ENCODE data around the gene PEX16. TPM values are rescaled to one million over a fixed set of nuclear protein-coding genes. Genes with fewer than 3 reads are reported as not detected.

PEX16 gene
- total RNA-seq, 4 donors from 2014 or later: 20.0 to 26.7 (median 21.3) TPM

DNA sequence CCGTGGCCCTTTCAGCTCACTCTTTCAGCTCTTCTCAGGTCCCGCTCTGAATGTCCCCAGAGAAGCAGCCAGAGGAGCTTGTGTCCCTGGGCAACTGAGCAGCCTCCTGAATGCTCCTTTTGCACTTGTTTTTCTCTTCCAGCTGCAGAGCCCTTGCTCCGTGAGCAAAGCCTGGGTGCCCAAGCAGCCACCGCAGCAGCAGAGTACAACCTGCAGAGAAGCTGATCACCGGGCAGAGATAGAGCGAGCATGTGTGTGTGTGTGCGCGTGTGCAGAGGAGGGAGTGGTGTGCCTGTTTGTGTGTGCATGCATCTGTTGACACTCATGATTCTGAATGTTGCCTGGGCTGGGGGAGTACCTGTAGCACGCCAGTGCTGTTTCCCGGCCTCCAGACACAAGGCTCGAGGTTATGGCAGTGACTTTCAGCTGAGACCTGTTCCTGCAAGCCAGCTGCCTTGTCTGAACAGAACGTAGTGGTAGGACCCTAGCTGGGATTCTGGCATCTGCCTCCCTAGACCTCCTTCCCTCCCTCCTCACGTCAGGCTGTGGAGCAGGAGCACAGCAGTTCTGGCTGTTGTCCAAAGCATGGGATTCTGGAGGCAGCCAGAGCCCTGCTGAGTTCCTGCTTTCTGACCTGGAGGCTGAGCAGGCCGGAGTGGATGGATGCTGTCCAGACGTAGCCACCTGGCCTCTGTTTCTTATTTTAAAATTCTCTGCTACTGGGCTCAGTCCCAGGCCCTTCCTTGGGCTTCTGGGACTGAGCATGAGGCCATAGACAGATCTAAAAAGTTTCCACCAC is 36.7 kb downstream of the PEX16 start:
- H3K36me3 ChIP-seq: peaks cover 0 to 73% of the 10 kb centered on the region in 2 donors
- WGBS, 2 donors (ENCODE audit: low coverage in 1 of 2): 50% methylated on average over 4 of the region's 15 CpGs; no CpG with 5 or more reads in 1 of the 2 donors
- ATAC-seq: no peak
- no peaks in the 10 kb centered on the region for H3K27me3 ChIP-seq
- H3K27ac ChIP-seq: no peak overlapping the region
- TF ChIP-seq EP300 (IDR thresholded peaks at IDR 0.05) (no peak), POLR2AphosphoS5 (IDR thresholded peaks at IDR 0.05) (no peak), POLR2A (IDR thresholded peaks at IDR 0.05) (no peak)
- TF ChIP-seq, protein P1, sequence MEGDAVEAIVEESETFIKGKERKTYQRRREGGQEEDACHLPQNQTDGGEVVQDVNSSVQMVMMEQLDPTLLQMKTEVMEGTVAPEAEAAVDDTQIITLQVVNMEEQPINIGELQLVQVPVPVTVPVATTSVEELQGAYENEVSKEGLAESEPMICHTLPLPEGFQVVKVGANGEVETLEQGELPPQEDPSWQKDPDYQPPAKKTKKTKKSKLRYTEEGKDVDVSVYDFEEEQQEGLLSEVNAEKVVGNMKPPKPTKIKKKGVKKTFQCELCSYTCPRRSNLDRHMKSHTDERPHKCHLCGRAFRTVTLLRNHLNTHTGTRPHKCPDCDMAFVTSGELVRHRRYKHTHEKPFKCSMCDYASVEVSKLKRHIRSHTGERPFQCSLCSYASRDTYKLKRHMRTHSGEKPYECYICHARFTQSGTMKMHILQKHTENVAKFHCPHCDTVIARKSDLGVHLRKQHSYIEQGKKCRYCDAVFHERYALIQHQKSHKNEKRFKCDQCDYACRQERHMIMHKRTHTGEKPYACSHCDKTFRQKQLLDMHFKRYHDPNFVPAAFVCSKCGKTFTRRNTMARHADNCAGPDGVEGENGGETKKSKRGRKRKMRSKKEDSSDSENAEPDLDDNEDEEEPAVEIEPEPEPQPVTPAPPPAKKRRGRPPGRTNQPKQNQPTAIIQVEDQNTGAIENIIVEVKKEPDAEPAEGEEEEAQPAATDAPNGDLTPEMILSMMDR (IDR thresholded peaks at IDR 0.05): no peak
- no peak overlapping the region for H3K4me3 ChIP-seq
- H3K4me1 ChIP-seq: peaks cover 0 to 17% (median 3%) of the 10 kb centered on the region in 3 donors
- H3K9me3 ChIP-seq: no peaks in the 10 kb centered on the region

DNA sequence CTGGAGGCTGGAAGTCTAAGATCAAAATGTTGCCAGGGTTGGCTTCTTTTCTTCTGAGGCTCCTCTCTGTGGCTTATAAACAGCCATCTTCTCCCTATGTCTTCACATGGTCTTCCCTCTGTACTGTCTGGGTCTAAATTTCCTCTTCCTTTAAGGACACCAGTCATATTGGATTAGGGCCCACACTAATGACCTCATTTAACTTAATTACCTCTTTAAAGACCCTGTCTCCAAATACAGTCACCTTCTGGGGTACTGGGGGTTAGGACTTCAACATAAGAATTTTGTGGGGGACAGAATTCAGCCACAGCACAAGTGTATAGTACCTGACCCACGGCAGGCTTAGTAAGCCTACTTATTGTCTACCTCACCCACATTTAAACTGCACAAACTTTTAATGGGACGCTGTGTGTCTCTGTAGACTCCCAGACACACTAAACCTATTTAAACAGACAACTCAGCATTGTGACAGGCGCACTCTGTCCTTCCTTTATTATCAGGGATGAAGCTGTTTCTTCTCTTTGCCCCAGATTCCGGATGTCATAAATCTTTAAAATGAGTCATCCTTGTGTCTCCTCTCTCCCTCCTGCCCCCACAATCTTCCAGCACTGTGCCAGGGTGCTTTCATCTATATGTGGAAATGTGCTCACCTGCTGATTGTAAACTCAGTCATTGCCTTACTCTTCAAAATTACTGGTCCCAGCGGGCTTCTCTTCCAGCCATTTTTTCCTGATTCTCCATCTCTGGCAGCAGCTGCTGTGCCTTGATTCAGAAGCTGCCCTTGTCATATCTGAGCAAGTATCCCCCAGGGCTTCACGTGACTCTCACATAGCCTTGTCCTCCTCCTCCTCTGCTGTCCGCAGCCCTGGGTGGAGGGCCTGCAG is 37.6 kb downstream of the PEX16 start:
- no peaks in the 10 kb centered on the region for H3K9me3 ChIP-seq
- H3K36me3 ChIP-seq: peaks cover 0 to 83% of the 10 kb centered on the region in 2 donors
- no peaks in the 10 kb centered on the region for H3K27me3 ChIP-seq
- no peak overlapping the region for H3K4me3 ChIP-seq
- H3K27ac ChIP-seq: no peak overlapping the region
- WGBS, 2 donors (ENCODE audit: low coverage in 1 of 2): 39 to 67% methylated on average over 4 to 6 of the region's 7 CpGs
- no peak for TF ChIP-seq POLR2A (IDR thresholded peaks at IDR 0.05)
- TF ChIP-seq POLR2AphosphoS5 (IDR thresholded peaks at IDR 0.05): no peak
- TF ChIP-seq, protein P1 (IDR thresholded peaks at IDR 0.05): no peak
- TF ChIP-seq EP300 (IDR thresholded peaks at IDR 0.05): no peak
- ATAC-seq: no peak
- H3K4me1 ChIP-seq: peaks cover 0 to 10% (median 0%) of the 10 kb centered on the region in 3 donors

DNA sequence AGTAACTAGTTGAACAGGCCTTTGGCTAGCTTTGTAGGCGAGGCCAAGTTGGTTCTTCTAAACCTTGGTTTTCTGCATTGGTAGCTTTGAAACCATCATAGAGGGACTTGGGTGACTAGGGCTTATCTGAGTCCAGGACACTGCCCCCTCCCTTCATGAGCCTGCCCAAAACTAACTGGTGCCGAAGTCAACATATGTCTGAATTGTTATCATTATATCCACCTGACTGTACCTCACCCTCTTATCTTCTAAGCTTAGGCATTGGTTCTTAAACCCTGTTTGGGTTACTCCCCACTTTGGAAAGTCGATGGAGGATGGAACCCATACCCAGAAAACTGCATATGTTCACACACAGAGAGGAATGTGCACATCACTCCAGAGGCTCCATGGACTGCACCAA is 39.8 kb downstream of the PEX16 start:
- 83 to 94% methylated on average over 1 to 2 of the region's 3 CpGs for WGBS, 2 donors (ENCODE audit: low coverage in 1 of 2)
- peaks cover 0 to 8% (median 0%) of the 10 kb centered on the region in 3 donors for H3K4me1 ChIP-seq
- ATAC-seq: no peak
- H3K27me3 ChIP-seq: no peaks in the 10 kb centered on the region
- H3K4me3 ChIP-seq: no peak overlapping the region
- H3K36me3 ChIP-seq: peaks cover 0 to 97% of the 10 kb centered on the region in 2 donors
- H3K9me3 ChIP-seq: no peaks in the 10 kb centered on the region
- TF ChIP-seq EP300 (IDR thresholded peaks at IDR 0.05): no peak
- no peak for TF ChIP-seq POLR2AphosphoS5 (IDR thresholded peaks at IDR 0.05)
- TF ChIP-seq, protein P1 (IDR thresholded peaks at IDR 0.05): no peak
- no peak for TF ChIP-seq POLR2A (IDR thresholded peaks at IDR 0.05)
- no peak overlapping the region for H3K27ac ChIP-seq

DNA sequence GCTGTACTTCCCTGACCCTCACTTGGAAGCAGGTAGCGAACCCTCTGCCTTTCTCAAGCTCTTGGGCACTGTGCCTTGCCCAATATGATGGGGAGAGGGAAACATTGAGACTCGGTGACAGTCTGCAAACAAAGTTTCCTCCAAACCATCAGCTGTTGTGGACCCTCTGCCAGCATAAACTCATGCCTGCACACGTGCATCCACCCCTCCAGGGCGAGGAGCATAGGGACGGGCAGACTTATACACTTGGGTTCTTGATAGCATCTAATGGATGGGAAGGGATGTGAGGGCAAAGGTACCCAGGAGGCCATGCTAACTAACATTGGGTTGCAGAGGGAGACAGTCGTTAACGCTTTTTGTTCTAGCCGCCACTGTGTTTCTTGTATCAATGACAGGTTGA is 40.5 kb downstream of the PEX16 start:
- no peak for ATAC-seq
- Histone ChIP-seq H3K4me3 (no peak overlapping the region), H3K27me3 (no peaks in the 10 kb centered on the region), H3K4me1 (peaks cover 0 to 8% (median 0%) of the 10 kb centered on the region in 3 donors), H3K27ac (no peak overlapping the region), H3K9me3 (no peaks in the 10 kb centered on the region), H3K36me3 (peaks cover 0 to 97% of the 10 kb centered on the region in 2 donors)
- TF ChIP-seq POLR2AphosphoS5 (IDR thresholded peaks at IDR 0.05) (no peak), EP300 (IDR thresholded peaks at IDR 0.05) (no peak), POLR2A (IDR thresholded peaks at IDR 0.05) (no peak)
- TF ChIP-seq, protein P1 (IDR thresholded peaks at IDR 0.05): no peak
- 90% methylated on average over 3 to 4 of the region's 8 CpGs for WGBS, 2 donors (ENCODE audit: low coverage in 1 of 2)

Data from gastroesophageal sphincter (tissue), 4 donors.